Upper lobe of right lung (tissue), 1 donor: ENCODE data around the gene GOLGA8B. TPM values are rescaled to one million over a fixed set of nuclear protein-coding genes. Genes with fewer than 3 reads are reported as not detected.

ENCODE experiments used
- ATAC-seq: fragments of 200-7000 bp; cut with Tn5 transposase; one replicate; pipeline ENCODE4 v1.9.1; 2020; ENCODE audit warnings: mild to moderate bottlenecking, moderate library complexity
- DNase-seq: peaks from one replicate; pipeline ENCODE4 v3.0.0-alpha.2; 2020
- H3K27ac ChIP-seq: fragments of 200-600 bp; one replicate; pipeline ENCODE4 v1.8.0; 2022
- H3K27me3 ChIP-seq: fragments of 200-600 bp; one replicate; pipeline ENCODE4 v1.8.0; 2022; ENCODE audit warnings: mild to moderate bottlenecking
- H3K36me3 ChIP-seq: fragments of 200-600 bp; one replicate; pipeline ENCODE4 v1.8.0; 2022
- H3K4me1 ChIP-seq: fragments of 200-600 bp; one replicate; pipeline ENCODE4 v1.8.0; 2022
- H3K4me3 ChIP-seq: fragments of 200-600 bp; one replicate; pipeline ENCODE4 v1.8.0; 2022; ENCODE audit warnings: mild to moderate bottlenecking
- H3K9me3 ChIP-seq: fragments of 200-600 bp; one replicate; pipeline ENCODE4 v1.8.0; 2022
- intact Hi-C: fragments of 100-400 bp; cut with DNase I; formaldehyde crosslinking; loops from one replicate; pipeline ENCODE4 v1.11.0; 2022
- total RNA-seq: library from RNA; stranded (reverse); fragmentation: NEBNext Ultra II Directional; extraction: Animal tissue kit (Norgen Biotek cat#: 25700); gene quantifications from one replicate; pipeline ENCODE4 v1.2.1, GENCODE V29; 2021
- TF ChIP-seq, protein P1 (sequence below): fragments of 200-600 bp; IDR thresholded peaks from one replicate; pipeline ENCODE4 v1.8.0; 2022; ENCODE audit warnings: antibody characterized with exemption
- donor health status: DM: no; HTN: yes; CAD: no; lungs with severe emphysema.

Gene GOLGA8B
- total RNA-seq, 1 donor from 2014 or later: 56.0 TPM

DNA sequence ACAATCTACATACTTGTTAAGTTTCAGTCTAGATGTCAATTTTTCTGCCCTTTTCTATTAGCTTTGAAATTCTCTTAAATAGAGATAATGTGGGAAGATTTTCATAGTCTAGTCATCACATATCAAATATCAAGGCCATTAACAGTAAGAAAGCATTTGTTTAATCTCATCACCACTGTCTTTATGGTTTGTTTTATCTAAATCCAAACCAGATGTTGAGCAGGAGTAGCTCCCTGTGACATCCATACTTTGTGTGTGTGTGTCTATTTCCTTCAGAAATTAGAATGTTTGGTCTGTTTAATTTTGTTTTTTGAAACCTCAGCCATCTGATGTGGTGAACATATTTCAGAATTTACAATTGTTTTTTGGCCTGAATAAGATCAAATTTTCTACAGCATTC lies 23.1 kb upstream of the GOLGA8B start:
- TF ChIP-seq, protein P1, sequence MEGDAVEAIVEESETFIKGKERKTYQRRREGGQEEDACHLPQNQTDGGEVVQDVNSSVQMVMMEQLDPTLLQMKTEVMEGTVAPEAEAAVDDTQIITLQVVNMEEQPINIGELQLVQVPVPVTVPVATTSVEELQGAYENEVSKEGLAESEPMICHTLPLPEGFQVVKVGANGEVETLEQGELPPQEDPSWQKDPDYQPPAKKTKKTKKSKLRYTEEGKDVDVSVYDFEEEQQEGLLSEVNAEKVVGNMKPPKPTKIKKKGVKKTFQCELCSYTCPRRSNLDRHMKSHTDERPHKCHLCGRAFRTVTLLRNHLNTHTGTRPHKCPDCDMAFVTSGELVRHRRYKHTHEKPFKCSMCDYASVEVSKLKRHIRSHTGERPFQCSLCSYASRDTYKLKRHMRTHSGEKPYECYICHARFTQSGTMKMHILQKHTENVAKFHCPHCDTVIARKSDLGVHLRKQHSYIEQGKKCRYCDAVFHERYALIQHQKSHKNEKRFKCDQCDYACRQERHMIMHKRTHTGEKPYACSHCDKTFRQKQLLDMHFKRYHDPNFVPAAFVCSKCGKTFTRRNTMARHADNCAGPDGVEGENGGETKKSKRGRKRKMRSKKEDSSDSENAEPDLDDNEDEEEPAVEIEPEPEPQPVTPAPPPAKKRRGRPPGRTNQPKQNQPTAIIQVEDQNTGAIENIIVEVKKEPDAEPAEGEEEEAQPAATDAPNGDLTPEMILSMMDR: no peak
- DNase-seq: no peak
- intact Hi-C loops: no loop called here

GRCh38 chr15:34606131-34606530 lies 22.7 kb upstream of the GOLGA8B start:
- Histone ChIP-seq H3K4me3 (no peak overlapping the region), H3K27ac (no peak overlapping the region), H3K36me3 (no peaks in the 10 kb centered on the region), H3K9me3 (no peaks in the 10 kb centered on the region), H3K27me3 (no peaks in the 10 kb centered on the region), H3K4me1 (no peaks in the 10 kb centered on the region)
- TF ChIP-seq, protein P1: no peak
- DNase-seq: no peak
- intact Hi-C loops: no loop called here
- no peak for ATAC-seq

More for the DNA sequence above, 23.1 kb upstream of the GOLGA8B start:
- no peaks in the 10 kb centered on the region for H3K4me1 ChIP-seq
- H3K27ac ChIP-seq: no peak overlapping the region
- H3K27me3 ChIP-seq: no peaks in the 10 kb centered on the region
- no peaks in the 10 kb centered on the region for H3K9me3 ChIP-seq
- no peak overlapping the region for H3K4me3 ChIP-seq
- no peaks in the 10 kb centered on the region for H3K36me3 ChIP-seq
- ATAC-seq: no peak

DNA sequence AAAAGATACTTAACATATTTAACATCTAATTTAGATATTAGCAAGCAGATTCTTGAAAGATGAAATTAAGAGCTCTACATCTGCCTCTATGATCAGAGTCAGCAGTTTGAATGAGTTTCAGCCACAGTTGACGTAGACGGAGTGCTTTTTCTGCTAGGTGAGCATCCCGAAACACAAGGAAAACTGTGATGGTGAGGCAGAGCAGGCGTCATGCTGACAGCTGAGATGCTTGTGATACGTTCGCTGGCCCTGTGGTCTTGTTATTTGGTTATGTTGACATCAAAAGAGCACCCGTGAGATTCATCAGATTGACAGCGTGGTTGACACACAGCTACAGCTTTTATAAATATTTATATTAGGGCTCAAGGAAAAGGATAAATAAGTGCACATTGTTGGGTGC lies 19.6 kb upstream of the GOLGA8B start:
- Histone ChIP-seq H3K27me3 (no peaks in the 10 kb centered on the region), H3K4me1 (no peaks in the 10 kb centered on the region), H3K9me3 (no peaks in the 10 kb centered on the region), H3K27ac (no peak overlapping the region), H3K4me3 (no peak overlapping the region), H3K36me3 (no peaks in the 10 kb centered on the region)
- TF ChIP-seq, protein P1: no peak
- ATAC-seq (no peak), DNase-seq (no peak)
- intact Hi-C loops: no loop called here

DNA sequence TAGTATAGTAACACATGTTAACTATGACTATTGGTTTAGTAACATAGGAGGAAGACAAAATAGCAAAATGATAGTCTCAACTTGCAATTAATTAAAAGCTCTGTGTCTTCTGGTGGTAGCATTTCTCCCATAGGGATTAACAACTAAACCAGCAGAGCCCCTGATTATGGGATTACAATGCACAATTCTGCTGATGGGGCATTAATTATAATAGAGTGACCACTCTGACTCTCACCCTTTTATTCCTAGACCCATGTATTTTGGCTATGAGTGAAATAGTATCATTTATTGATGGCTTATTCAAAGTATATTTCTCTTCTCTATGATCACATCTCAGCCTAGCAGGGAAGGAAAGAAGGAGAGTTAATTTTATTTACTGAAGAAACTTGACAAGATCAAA lies 17.5 kb upstream of the GOLGA8B start:
- Histone ChIP-seq H3K4me1 (no peaks in the 10 kb centered on the region), H3K9me3 (no peaks in the 10 kb centered on the region), H3K27me3 (no peaks in the 10 kb centered on the region), H3K27ac (no peak overlapping the region), H3K36me3 (no peaks in the 10 kb centered on the region), H3K4me3 (no peak overlapping the region)
- no peak for DNase-seq
- no peak for ATAC-seq
- TF ChIP-seq, protein P1: no peak
- intact Hi-C loops: no loop called here

DNA sequence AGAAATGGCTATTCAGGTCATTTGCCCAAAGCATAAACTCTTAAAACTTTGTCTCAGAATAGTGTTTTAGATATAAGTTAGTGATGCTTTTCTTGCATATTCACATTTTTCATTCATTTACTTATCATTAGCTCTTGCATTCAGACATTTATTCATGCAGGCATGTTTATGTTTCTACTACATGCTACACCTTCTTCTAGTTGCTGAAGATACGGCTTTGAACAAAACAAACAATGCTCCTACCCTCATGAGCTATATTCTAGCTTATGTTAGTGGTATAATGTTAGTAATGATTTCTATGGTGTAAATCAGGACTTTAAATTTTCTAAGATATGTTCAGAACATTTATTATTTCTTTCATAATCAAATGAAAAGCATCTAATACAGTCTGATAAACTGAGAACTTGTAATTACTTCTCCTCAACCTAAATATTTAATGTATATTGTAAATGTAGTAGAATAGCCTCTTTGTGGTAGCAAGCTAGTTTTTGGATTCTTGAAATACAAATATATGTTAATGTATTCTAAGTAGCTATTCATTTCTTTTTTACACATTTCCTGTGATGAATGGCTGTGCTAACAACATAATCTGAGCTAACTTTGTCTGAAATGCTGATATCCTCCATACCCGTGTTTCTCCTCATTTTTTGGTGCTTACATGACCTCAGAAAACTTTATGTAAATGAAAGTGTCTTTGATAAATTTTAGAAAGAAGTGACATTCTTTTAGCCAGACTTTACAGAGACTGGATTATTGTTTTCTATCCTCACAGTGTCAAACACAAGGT lies 15.5 kb upstream of the GOLGA8B start:
- TF ChIP-seq, protein P1: no peak
- H3K27me3 ChIP-seq: no peaks in the 10 kb centered on the region
- no peaks in the 10 kb centered on the region for H3K9me3 ChIP-seq
- H3K36me3 ChIP-seq: no peaks in the 10 kb centered on the region
- intact Hi-C loops: no loop called here
- no peak overlapping the region for H3K4me3 ChIP-seq
- ATAC-seq (no peak), DNase-seq (no peak)
- H3K4me1 ChIP-seq: no peaks in the 10 kb centered on the region
- H3K27ac ChIP-seq: no peak overlapping the region
